Endothelial cell (in vitro differentiated cells): ENCODE results near the gene AKIRIN2. TPM values are rescaled to one million over a fixed set of nuclear protein-coding genes. Genes with fewer than 3 reads are reported as not detected.

Experiments
- DNase-seq: peaks from one replicate; pipeline ENCODE4 v3.0.0; 2021; ENCODE audit warnings: low spot score
- H3K27ac Mint-ChIP-seq: one replicate; pipeline ENCODE4 v1.8.0; 2021; ENCODE audit warnings: mixed read lengths, inconsistent platforms; ENCODE audit not compliant: unreplicated experiment
- H3K27me3 Mint-ChIP-seq: one replicate; pipeline ENCODE4 v1.8.0; 2021; ENCODE audit warnings: mild to moderate bottlenecking, moderate library complexity, mixed read lengths, inconsistent platforms; ENCODE audit not compliant: unreplicated experiment
- H3K36me3 Mint-ChIP-seq: one replicate; pipeline ENCODE4 v1.8.0; 2021; ENCODE audit warnings: mild to moderate bottlenecking, low read depth, mixed read lengths, inconsistent platforms; ENCODE audit not compliant: unreplicated experiment
- H3K4me1 Mint-ChIP-seq: one replicate; pipeline ENCODE4 v1.8.0; 2021; ENCODE audit warnings: mild to moderate bottlenecking, mixed read lengths, inconsistent platforms; ENCODE audit not compliant: unreplicated experiment
- H3K4me3 Mint-ChIP-seq: one replicate; pipeline ENCODE4 v1.8.0; 2021; ENCODE audit warnings: mild to moderate bottlenecking, mixed read lengths, inconsistent platforms; ENCODE audit not compliant: unreplicated experiment
- H3K9me3 Mint-ChIP-seq: one replicate; pipeline ENCODE4 v1.8.0; 2021; ENCODE audit warnings: mixed read lengths, inconsistent platforms; ENCODE audit not compliant: unreplicated experiment
- CTCF ChIP-seq: fragments of 200-600 bp; sonication (generic); IDR thresholded peaks from one replicate; pipeline ENCODE4 v1.5.0; 2021; ENCODE audit warnings: antibody characterized with exemption; ENCODE audit not compliant: unreplicated experiment
- total RNA-seq: library from RNA; stranded (reverse); fragmentation: NEBNext Ultra II Directional; extraction: Animal tissue kit (Norgen Biotek cat#: 25700); gene quantifications from one replicate; pipeline ENCODE4 v1.2.1, GENCODE V29; 2021; ENCODE audit not compliant: unreplicated experiment

Gene AKIRIN2
- total RNA-seq, 1 donor from 2014 or later = 59.3 TPM

- TF ChIP-seq CTCF = no peak
- Mint-ChIP-seq H3K4me1 (peaks cover 6% of the 10 kb centered on the region), H3K27ac (no peak overlapping the region), H3K4me3 (no peak overlapping the region), H3K9me3 (no peaks in the 10 kb centered on the region), H3K27me3 (no peaks in the 10 kb centered on the region), H3K36me3 (no peaks in the 10 kb centered on the region)
- DNase-seq = no peak
Observed at GRCh38 chr6:87724983-87725811, 23.2 kb upstream of the AKIRIN2 start.

- no peak for DNase-seq
- H3K36me3 Mint-ChIP-seq = no peaks in the 10 kb centered on the region
- no peaks in the 10 kb centered on the region for H3K9me3 Mint-ChIP-seq
- H3K4me1 Mint-ChIP-seq = peaks cover 6% of the 10 kb centered on the region
- H3K27ac Mint-ChIP-seq = no peak overlapping the region
- no peak for TF ChIP-seq CTCF
- no peak overlapping the region for H3K4me3 Mint-ChIP-seq
- no peaks in the 10 kb centered on the region for H3K27me3 Mint-ChIP-seq
Observed at GRCh38 chr6:87723170-87724078, 21.4 kb upstream of the AKIRIN2 start.

- Mint-ChIP-seq H3K9me3 (no peaks in the 10 kb centered on the region), H3K4me3 (no peak overlapping the region)
Observed at GRCh38 chr6:87722540-87723169, 20.6 kb upstream of the AKIRIN2 start.

GRCh38 chr6:87721311-87721710 lies 19.3 kb upstream of the AKIRIN2 start:
- no peak for TF ChIP-seq CTCF
- Mint-ChIP-seq H3K27me3 (peaks cover 2% of the 10 kb centered on the region), H3K9me3 (no peaks in the 10 kb centered on the region), H3K4me3 (no peak overlapping the region), H3K27ac (no peak overlapping the region), H3K4me1 (peaks cover 6% of the 10 kb centered on the region), H3K36me3 (no peaks in the 10 kb centered on the region)
- DNase-seq = no peak

More at GRCh38 chr6:87722540-87723169, 20.6 kb upstream of the AKIRIN2 start:
- no peak overlapping the region for H3K27ac Mint-ChIP-seq
- H3K4me1 Mint-ChIP-seq = peaks cover 6% of the 10 kb centered on the region
- no peak for TF ChIP-seq CTCF
- peaks cover 2% of the 10 kb centered on the region for H3K27me3 Mint-ChIP-seq
- DNase-seq = no peak
- H3K36me3 Mint-ChIP-seq = no peaks in the 10 kb centered on the region
